ENCODE results near the gene ROM1.

DNA sequence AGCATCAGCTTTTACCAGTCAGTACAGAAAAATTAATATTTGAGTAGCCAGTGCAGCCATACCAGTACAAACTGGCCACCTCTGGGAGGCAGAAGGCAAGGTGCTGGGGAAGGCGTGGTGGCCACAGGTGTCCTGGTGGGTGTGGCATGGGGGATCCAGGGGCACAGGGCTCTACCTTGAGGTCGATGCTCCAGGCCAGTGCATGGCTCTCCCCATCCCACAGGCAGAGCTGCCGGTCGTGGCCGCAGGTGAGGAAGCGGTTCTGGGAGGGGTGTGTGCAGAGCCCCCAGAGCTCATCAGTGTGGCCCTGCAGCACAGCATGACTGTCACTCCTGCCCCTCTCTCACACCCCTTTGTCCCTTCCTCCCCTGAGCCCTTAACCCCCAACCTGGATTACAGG is 7.6 kb upstream of the ROM1 start:
- TF ChIP-seq, protein P1, sequence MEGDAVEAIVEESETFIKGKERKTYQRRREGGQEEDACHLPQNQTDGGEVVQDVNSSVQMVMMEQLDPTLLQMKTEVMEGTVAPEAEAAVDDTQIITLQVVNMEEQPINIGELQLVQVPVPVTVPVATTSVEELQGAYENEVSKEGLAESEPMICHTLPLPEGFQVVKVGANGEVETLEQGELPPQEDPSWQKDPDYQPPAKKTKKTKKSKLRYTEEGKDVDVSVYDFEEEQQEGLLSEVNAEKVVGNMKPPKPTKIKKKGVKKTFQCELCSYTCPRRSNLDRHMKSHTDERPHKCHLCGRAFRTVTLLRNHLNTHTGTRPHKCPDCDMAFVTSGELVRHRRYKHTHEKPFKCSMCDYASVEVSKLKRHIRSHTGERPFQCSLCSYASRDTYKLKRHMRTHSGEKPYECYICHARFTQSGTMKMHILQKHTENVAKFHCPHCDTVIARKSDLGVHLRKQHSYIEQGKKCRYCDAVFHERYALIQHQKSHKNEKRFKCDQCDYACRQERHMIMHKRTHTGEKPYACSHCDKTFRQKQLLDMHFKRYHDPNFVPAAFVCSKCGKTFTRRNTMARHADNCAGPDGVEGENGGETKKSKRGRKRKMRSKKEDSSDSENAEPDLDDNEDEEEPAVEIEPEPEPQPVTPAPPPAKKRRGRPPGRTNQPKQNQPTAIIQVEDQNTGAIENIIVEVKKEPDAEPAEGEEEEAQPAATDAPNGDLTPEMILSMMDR (conservative IDR thresholded peaks at IDR 0.05; ENCODE audit: low read depth, low read length): no peak
- TF ChIP-seq EZH2phosphoT487 (IDR thresholded peaks at IDR 0.05; ENCODE audit: borderline replicate concordance, low read length) (no peak), EZH2 (IDR thresholded peaks at IDR 0.05; ENCODE audit: low read length, unreplicated experiment) (no peak)
